Activated CD4-positive, CD25-positive, alpha-beta regulatory T cell (primary cell): ENCODE data around the gene NYAP1.
"Not testable (repeated sequence)": the region's sequence is repeated elsewhere in the genome, so short reads cannot be mapped to it uniquely, and the experiment has no call there.

Experiments
- DNase-seq, 4 experiments: peaks; one replicate each; lab custom pipeline; 2025; lab: John Stamatoyannopoulos, UW

The NYAP1 gene

DNA sequence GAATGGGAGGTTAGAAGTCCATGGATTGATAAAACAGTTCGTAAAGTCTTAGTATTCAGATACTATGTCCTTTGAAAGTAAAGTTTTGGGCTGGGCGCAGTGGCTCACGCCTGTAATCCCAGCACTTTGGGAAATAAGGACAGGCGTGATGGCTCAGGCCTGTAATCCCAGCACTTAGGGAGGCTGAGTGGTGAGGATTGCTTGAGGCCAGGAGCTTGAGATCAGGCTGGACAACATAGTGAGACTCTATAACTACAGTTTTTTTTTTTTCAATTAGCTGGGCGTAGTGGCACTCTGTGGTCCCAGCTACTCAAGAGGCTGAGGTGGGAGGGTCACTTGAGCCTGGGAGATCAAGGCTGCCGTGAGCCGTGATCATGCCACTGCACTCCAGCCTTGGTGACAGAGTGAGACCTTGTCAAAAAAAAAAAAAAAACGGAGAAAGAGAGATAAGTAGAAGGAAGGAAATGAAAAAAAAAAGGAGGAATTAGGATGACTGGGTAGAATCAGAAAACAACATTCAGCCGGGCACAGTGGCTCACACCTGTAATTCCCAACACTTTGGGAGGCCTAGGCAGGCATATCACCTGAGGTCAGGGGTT, 29.6 kb downstream of the NYAP1 start:
- no peak for DNase-seq

DNA sequence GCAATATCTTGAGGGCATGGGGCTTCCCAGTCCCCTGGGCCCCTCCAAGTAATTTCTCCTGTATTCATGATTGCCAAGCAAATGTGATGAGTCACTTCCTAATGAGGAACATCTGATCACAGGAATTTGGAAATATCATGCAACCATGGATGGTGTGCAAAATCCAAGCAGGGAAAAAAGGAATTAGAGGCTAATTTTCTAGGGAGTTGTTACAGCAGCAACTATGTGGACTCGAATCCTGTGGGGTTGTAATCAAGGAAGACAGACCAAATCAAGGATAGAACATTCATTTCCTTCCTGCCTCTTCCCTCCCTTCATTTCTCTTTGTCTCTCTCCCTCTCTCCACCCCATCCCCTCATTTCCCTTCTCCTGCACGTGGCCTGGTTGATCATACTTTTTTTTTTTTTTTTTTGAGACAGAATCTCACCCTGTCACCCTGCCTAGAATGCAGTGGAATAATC, 31.4 kb downstream of the NYAP1 start:
- no peak for DNase-seq

DNA sequence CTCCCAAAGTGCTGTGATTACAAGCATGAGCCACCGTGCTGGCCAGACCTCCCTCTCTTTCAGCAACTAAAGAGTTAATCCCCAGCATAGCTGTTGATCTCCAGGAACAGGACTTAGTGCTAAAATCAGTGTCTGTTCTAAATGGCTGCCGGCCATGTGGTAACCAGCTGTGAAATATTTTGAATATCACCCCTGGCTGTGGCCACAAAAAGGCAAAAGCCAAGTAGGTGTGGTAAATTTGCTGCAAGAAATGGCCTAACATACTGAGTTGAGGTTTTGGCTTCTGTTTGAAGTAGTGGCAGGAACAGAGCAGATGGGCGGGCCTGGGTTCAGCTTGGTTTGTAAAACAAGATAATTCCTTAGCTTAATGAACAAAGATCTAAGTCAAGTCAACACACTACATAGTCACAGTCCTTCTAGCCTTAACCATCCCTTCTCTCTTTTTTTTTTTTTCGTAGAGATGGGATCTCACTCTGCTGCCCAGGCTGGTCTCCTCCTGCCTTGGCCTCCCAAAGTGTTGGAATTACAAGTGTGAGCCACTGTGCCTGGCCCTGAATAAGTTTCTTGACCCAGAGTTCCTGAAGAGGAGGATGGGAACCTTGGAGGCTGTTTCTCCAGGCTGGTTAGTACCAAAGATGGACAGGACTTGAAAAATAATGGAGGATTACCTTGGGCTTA, 32.5 kb downstream of the NYAP1 start:
- DNase-seq, result no peak

DNA sequence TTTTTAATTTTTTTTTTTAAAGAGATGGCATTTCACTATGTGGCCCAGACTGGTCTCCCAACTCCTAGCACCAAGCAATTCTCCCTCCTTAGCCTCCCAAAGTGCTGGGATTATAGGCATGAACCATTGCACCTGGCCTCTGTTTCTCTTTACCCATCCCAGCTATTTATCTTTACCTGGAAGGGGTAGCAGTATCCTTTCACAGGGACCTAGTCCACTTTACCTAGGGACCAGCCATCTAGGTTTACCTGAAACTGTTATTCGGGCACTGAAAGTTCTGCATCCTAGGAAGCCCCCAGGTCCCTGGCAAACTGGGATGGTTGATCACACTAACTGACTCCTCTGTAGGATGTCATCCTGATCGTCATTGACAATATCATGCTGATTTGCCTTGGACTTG, 33.6 kb downstream of the NYAP1 start:
- no peak for DNase-seq

DNA sequence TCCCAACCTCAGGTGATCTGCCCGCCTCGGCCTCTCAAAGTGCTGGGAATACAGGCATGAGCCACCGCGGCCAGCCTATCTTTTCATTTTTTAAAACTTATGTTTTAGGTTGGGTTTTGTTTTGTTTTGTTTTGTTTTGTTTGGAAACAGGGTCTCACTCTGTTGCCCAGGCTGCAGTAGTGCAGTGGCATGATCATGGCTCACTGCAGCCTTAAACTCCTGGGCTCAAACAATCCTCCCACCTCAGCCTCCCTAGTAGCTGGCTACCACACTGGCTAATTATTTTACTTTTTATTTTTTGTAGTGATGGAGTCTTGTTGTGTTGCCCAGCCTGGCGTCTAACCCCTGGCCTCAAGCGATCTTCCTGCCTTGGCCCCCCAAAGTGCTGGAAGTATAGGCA, 35.9 kb downstream of the NYAP1 start:
- DNase-seq, result no peak

DNA sequence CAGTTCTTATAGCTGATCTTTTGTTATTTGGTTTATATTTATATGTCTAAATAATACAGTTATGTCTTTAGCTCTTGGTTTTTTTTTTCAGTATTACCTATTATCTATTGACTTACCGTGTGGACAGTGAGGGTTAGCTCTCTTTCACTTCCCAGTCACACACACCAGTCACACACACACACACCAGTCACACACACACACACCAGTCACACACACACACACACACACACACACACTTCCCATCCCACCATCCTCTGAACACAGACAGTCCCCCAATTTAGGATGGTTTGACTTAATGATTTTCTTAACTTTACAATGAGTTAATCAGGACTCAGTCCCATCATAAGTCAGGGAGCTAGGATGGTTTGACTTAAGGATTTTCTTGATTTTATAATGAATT, 36.4 kb downstream of the NYAP1 start:
- no peak for DNase-seq

DNA sequence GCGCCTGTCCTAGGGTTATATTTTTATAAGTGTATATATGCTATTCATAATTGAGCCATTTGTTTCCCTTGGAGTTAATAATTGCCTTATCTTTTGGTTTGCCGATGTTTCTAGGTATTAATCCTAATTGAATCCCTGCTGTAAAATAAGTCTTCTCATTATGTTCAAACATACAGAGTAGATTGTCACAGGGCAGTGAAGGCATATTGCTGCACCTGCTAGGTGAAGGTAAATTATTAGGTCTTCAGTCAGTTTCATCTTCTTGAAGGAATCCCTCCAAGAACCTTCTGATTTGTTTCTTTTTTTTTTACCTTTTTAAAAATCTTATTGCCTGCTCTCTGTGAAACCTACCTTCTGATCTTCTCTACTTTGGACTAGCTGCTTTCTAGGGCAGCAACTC, 37.3 kb downstream of the NYAP1 start:
- no peak for DNase-seq

DNA sequence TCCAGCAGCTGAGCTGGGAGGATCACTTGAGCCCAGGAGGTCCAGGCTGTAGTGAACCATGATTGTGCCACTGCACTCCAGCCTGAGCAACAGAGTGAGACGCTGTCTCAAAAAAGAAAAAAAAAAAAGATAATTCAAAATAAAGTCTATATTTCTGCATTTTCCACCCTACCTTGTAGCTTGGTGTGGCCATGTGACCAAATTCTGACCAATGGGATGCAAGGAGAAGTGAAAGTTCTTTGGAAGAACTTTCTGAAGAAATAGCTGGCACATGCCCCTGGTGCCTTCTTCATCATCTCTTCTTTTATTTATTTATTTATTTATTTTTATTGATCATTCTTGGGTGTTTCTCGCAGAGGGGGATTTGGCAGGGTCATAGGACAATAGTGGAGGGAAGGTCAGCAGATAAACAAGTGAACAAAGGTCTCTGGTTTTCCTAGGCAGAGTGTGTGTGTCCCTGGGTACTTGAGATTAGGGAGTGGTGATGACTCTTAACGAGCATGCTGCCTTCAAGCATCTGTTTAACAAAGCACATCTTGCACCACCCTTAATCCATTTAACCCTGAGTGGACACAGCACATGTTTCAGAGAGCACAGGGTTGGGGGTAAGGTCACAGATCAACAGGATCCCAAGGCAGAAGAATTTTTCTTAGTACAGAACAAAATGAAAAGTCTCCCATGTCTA, 38.3 kb downstream of the NYAP1 start:
- not testable (repeated sequence) for DNase-seq

DNA sequence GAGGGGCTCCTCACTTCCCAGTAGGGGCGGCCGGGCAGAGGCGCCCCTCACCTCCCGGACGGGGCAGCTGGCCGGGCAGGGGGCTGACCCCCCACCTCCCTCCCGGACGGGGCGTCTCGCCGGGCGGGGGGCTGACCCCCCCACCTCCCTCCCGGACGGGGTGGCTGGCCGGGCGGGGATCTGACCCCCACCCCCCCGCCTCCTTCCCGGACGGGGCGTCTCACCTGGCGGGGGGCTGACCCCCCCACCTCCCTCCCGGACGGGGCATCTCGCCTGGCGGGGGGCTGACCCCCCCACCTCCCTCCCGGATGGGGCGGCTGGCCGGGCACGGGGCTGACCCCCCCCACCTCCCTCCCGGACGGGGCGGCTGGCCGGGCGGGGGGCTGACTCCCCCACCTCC, 39.5 kb downstream of the NYAP1 start:
- DNase-seq, result not testable (repeated sequence)

DNA sequence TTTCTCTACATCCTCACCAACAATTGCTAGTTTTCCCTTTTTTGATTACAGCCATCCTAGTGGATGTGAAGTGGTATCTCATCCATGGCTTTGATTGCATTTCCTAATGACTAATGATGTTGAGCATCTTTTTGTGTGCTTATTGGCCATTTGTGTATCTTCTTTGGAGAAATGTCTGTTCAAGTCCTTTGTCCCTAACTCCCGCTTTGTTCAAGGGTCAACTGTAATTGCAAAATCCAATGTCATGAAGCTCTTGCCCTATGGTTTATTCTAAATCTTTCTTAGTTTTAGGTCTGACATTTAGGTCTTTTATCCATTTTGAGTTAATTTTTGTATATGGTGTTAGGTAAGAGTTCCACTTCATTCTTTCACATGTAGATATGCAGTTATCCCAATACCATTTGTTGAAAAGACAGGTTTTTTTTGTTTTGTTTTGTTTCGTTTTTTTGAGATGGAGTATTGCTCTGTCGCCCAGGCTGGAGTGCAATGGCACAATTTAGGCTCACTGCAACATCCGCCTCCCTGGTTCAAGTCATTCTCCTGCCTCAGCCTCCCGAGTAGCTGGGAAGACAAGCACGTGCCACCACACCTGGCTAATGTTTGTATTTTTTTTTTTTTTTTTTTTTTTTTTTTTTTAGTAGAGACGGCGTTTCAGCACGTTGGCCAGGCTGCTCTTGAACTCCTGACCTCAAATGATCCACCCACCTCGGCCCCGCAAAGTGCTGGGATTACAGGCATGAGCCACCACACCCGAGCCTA, 44.6 kb downstream of the NYAP1 start:
- not testable (repeated sequence) for DNase-seq

DNA sequence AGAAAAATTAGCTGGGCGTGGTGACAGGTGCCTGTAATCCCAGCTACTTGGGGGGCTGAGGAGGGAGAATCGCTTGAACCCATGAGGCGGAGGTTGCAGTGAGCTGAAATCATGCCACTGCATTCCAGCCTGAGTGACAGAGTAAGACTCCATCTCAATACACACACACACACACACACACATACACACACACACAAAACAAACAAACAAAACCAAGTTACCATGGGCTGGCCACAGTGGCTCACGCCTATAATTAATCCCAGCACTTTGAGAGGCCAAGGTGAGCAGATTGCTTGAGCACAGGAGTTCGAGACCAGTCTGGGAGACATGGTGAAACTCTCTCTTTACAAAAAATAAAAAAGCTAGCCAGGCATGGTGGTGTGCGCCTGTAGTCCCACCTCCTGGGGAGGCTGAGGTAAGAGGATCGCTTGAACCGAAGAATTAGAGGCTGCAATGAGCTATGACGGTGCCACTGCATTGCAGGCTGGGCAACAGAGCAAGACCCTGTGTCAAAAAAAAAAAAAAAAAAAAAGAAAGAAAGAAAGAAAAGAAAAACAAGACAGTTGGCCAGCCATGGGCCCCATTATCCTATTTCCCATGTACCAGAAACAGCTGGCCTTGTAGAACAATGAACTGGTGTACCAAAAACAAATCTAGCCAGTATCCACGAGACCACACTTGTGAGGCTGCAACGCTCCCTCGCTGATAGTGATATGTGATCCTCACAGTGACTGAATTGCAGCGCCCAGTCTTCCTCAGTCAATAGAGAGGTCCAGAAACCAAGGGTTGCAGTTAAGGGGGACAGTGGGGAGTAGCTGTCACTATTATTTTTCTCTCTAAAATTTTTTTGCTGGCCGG, 48.7 kb downstream of the NYAP1 start:
- DNase-seq, result no peak

DNA sequence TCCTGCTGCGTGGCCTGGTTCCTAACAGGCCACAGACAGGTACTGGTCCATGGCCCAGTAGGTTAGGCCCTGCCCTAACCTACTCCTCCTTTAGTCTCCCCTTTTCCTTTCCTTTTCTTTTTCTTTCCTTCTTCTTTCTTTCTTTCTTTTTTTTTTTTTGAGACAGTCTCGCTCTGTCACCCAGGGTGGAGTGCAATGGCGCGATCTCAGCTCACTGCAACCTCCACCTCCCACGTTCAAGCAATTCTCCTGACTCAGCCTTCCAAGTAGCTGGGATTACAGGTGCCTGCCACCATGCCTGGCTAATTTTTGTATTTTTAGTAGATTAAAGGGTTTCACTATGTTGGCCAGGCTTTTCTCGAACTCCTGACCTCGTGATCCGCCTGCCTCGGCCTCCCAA, 52.3 kb downstream of the NYAP1 start:
- not testable (repeated sequence) for DNase-seq

DNA sequence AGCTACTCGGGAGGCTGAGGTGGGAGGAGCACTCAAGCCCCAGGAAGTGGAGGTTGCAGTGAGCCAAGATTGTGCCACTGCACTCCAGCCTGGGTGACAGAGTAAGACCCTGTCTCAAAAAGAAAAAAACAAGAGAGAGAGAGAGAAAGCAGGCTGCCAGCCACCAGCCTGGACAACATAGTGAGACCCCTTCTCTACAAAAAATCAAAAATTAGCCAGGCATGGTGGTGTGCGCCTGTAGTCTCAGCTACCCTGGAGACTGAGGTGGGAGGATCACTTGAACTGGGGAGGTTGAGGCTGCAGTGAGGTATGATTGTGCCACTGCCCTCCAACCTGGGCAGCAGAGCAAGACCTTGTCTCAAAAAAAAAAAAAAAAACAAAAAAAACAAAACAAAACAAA, 53.0 kb downstream of the NYAP1 start:
- DNase-seq, result not testable (repeated sequence)

DNA sequence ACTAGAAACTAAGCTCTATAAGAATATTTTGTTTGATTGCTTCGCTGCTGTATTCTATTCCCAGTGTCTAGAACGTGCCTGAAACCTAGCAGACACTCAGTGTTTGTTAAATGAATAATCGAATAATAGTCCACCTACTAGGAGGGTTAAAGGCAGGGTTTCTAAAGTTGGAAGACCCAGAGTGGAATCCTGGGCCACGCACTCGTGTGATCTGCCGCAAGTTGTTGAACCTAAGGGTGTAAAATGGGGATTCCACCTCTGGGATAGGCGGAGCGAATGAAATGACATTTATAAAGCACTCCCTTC, 54.6 kb downstream of the NYAP1 start:
- DNase-seq, result no peak

DNA sequence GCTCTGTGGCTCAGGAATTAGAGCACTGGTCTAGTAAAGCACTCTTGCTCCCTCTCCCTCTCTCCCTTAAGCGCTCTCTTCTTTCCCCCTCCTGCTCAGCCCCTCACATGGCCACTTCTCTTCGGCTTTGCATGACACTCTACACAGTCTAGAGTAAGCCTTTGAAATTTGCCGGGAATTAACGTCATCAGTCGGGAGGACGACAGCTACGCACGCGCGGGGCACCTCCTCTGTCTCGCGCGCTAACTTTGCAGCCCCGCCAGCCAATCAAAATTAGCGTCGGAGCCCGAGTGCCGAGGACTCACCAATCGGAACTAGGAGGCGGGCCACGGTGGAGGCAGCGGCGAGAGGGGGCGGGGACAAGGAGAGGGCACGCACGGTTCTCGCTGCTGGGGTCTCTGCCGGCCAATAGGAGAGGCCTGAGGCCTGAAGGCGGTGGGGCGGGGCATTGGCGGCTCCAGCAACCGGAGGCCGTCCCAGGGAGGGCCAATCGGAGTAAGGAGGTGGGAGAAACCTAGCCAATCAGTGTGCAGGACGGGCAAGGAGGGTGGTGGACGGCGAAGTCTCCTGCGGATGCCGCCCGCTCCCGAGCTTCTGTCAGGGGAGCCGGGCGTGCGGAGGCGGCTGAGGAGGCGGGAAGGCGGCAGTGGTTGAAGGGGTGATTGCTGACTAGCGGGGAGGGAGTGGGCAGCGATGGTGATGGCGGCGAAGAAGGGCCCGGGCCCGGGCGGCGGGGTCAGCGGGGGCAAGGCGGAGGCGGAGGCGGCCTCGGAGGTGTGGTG, 55.1 kb downstream of the NYAP1 start, which contains the start of gene AGFG2:
TSS of gene AGFG2 (plus strand) at position 550 of the 782 bp plus-strand sequence. CDS start at position 694, 144 bp downstream.
- DNase-seq, result peak; percentile 98 to 100 (median 100)

DNA sequence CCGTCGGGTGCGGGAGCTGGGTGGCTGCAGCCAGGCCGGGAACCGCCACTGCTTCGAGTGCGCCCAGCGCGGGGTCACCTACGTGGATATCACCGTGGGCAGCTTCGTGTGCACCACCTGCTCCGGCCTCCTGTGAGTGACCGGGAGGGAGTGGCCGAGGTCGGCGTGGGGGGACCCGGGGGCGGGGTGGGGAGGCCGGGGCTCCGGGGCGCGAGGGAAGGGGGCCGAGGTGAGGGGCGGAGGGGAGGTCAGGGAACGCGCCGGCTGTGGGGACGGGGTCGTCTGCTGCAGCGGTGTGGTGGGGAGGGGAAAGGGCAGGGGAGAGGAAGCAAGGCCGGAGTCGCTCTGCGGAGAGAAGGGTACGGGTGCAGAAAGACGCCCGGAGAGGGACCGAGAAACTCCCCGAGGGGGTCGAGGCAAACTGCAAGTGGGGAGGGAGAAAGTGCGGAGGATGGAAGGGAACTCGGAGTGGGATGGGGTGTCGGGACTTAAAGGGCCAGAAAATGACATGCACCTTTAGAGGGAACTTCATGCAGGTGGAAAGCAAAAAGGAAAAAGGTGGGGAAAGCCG, 55.8 kb downstream of the NYAP1 start:
- no peak for DNase-seq

DNA sequence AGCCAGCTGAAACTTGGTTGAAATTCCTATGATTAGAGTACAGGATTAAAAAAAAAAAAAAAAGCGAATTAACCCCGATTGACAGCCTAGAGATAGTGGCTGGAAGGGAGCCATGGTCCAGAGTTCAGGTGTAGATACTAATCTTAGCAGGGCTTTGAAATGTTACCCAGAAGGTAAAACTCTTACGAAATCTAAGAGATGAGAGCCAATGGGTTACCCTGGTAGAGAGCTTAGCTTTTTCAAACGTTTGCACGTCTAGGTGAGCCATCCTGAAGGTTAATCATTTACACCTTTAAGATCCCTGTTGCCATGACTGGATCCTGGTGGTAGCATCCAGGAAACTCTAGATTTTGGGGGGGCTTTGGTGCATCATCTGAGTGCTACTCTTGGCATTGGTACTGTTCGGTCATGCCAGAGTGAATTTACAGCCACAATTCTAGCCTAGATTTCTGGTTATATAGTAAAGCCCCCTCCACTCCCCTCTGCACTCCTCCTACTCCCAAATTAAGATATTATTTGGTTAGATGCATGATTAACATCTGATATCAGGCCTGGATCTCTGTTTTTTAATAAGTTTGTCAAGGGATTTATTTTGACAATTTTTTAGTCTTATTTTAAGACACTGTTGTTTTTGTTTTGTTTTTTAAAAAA, 56.5 kb downstream of the NYAP1 start:
- DNase-seq, result no peak

DNA sequence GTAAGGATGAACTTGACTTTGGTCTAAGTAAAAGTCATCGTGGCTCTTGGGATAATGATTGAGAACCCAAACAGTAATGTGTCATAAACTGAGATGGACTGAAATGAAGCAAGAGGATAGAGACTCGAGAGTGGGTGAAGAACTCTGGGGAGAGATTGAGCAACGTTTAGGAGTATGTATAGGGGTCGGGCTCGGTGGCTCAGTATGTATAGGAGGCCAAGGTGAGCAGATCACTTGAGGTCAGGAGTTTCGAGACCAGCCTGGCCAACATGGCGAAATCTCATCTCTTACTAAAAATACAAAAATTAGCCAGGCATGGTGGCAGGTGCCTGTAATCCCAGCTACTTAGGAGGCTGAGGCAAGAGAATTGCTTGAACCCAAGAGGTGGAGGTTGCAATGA, 57.6 kb downstream of the NYAP1 start:
- not testable (repeated sequence) for DNase-seq

DNA sequence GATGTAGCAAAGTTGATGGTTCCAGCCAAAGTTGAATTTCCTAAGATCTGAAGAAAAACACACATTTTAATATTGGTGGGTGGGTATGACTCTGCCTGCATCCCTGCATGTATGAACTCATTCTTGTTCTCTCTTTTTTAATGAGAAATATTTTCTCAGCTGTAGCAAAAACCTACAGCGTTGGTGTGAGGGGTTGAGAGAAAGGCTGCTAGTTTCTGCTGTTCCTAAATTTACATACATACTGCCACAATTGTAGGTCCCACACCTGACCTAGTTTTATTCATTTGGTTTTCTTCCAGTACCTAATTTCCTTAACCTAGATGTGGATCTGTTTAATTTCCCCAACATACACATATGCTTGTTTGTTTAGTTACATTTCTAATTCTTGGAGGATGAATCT, 59.9 kb downstream of the NYAP1 start:
- DNase-seq, result no peak

DNA sequence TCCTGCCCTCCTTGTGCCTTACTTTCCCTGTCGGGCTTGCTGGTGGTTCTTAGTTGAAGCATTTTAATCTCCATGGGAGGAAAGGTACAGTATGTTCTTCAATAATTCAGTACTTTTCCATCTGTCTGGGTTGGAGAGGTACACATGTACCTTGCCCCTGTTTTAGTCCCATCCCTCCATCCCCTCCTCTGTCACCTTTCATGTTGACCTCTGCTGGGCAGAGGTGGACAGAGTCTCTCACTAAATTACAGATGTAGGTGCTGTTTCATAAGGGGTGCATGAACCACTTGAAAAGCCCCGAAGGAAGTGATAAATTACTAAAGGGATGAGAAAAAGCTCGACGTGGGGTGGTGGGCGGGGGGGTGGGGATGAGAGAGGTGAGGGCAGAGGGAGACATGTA, 60.7 kb downstream of the NYAP1 start:
- DNase-seq, result no peak
